Stomach (tissue), 4 donors: ENCODE measurements around the gene STXBP5L.

Source experiments
- POLR2A ChIP-seq, 4 donors: fragments of 450-650 bp; IDR thresholded peaks; one replicate each; pipeline ENCODE4 v1.6.1; 2016; ENCODE audit warnings: antibody characterized with exemption in 4 of 4, control low read depth in 2 of 4, mild to moderate bottlenecking in 1 of 4, moderate library complexity in 1 of 4
- TF ChIP-seq, protein P1 (sequence below), 7 experiments: fragments of 450-650 bp in 4 of 7; fragments of 200-600 bp in 3 of 7; sonication (generic) in 3 of 7; IDR thresholded peaks; one replicate each; pipeline ENCODE4 v1.5.1; 2016 to 2019; ENCODE audit warnings: antibody characterized with exemption in 7 of 7, control low read depth in 2 of 7, mild to moderate bottlenecking in 1 of 7

DNA sequence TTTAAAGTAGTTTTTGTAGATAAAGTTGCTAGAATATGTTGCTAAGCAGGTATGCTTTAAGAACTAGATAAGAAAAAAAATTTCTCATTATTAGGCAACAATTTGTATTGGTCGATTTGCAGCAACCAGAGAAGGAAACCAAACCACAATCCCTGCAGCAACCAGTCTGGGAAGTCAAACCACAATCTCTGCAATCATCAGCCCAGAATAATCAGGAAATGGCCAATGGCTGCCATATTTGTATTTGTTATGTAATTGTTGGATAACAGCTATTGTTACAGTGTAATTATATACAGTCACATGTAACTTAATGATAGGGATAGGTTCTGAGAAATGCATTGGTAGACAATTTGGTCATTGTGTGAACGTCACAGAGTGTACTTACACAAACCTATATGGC lies 23.6 kb downstream of the STXBP5L start:
- TF ChIP-seq POLR2A (IDR thresholded peaks at IDR 0.05), result no peak
- TF ChIP-seq, protein P1, sequence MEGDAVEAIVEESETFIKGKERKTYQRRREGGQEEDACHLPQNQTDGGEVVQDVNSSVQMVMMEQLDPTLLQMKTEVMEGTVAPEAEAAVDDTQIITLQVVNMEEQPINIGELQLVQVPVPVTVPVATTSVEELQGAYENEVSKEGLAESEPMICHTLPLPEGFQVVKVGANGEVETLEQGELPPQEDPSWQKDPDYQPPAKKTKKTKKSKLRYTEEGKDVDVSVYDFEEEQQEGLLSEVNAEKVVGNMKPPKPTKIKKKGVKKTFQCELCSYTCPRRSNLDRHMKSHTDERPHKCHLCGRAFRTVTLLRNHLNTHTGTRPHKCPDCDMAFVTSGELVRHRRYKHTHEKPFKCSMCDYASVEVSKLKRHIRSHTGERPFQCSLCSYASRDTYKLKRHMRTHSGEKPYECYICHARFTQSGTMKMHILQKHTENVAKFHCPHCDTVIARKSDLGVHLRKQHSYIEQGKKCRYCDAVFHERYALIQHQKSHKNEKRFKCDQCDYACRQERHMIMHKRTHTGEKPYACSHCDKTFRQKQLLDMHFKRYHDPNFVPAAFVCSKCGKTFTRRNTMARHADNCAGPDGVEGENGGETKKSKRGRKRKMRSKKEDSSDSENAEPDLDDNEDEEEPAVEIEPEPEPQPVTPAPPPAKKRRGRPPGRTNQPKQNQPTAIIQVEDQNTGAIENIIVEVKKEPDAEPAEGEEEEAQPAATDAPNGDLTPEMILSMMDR (IDR thresholded peaks at IDR 0.05), result no peak
